A673 (cell line): ENCODE results near the gene RASGEF1C.

Source experiments
- EZH2 ChIP-seq: fragments of 200-600 bp; sonication (generic); IDR thresholded peaks from 2 replicates; pipeline ENCODE4 v1.6.1; 2017; ENCODE audit warnings: borderline replicate concordance, low read depth, mild to moderate bottlenecking, mixed read lengths, antibody characterized with exemption, low read length; ENCODE audit not compliant: poor library complexity, severe bottlenecking
- TF ChIP-seq, protein P1 (sequence below): fragments of 300-800, 200-600 bp; sonication (generic); conservative IDR thresholded peaks from 2 replicates; pipeline ENCODE4 v1.5.1; 2017; ENCODE audit warnings: low read depth, mild to moderate bottlenecking, antibody characterized with exemption, low read length, moderate library complexity, mixed read lengths

DNA sequence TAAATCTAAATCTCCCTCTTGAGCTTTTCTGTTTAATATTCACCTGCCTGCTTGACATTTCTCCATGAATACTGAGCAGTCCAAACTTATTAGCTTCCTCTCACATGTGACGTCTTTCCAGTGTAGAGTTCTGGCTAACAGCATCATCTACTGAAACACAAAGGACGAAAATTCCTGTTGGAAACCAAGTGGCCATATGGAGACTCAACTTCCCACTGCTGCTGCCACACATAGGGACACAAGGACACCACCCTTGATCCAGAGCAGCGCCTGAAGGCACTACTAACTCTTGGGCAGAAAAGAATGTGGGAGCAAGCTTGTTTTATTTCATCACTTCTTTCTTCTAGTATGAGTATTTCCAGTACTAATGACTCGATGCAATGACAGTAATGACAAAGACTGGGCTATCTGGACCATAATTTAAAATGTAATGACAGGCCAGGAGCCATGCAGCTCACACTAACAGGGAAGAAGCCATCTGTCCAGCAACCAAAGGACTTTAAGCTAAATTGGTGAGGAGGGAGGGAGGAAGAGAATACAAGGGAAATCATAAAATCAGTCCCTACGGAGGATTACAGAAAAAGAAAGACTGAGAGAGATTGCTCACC is 156.7 kb downstream of the RASGEF1C start:
- TF ChIP-seq, protein P1, sequence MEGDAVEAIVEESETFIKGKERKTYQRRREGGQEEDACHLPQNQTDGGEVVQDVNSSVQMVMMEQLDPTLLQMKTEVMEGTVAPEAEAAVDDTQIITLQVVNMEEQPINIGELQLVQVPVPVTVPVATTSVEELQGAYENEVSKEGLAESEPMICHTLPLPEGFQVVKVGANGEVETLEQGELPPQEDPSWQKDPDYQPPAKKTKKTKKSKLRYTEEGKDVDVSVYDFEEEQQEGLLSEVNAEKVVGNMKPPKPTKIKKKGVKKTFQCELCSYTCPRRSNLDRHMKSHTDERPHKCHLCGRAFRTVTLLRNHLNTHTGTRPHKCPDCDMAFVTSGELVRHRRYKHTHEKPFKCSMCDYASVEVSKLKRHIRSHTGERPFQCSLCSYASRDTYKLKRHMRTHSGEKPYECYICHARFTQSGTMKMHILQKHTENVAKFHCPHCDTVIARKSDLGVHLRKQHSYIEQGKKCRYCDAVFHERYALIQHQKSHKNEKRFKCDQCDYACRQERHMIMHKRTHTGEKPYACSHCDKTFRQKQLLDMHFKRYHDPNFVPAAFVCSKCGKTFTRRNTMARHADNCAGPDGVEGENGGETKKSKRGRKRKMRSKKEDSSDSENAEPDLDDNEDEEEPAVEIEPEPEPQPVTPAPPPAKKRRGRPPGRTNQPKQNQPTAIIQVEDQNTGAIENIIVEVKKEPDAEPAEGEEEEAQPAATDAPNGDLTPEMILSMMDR, result no peak
- TF ChIP-seq EZH2, result no peak
